Left renal pelvis (tissue), 4 donors: ENCODE results near the gene KL. TPM values are rescaled to one million over a fixed set of nuclear protein-coding genes. Genes with fewer than 3 reads are reported as not detected.

Experiments used
- DNase-seq, 4 donors: peaks; one replicate each; pipeline ENCODE4 v3.0.0-alpha.2; 2013; ENCODE audit warnings: low read depth in 4 of 4, low spot score in 3 of 4
- polyA plus RNA-seq, 4 donors: library from polyadenylated mRNA; unstranded; fragments of 120-200 nt; gene quantifications; one replicate each; pipeline ENCODE4 v1.2.1, GENCODE V29; 2013; ENCODE audit not compliant: insufficient read length in 4 of 4

KL gene
- polyA plus RNA-seq, 4 donors = 2.5 to 50.3 (median 40.6) TPM

GRCh38 chr13:33033986-33034385 is 17.8 kb downstream of the KL start:
- no peak for DNase-seq

GRCh38 chr13:33034882-33035520 is 18.8 kb downstream of the KL start:
- no peak for DNase-seq

GRCh38 chr13:33037673-33038072 is 21.4 kb downstream of the KL start:
- no peak for DNase-seq

- no peak for DNase-seq
Observed at GRCh38 chr13:33040090-33040489, 23.9 kb downstream of the KL start.

GRCh38 chr13:33045851-33046592 is 29.8 kb downstream of the KL start:
- DNase-seq = no peak

- no peak for DNase-seq
Observed at GRCh38 chr13:33050161-33050560, 33.9 kb downstream of the KL start.

- no peak for DNase-seq
Observed at GRCh38 chr13:33051632-33052031, 35.4 kb downstream of the KL start.

GRCh38 chr13:33052506-33053280 is 36.5 kb downstream of the KL start:
- no peak for DNase-seq

GRCh38 chr13:33053397-33054066 is 37.3 kb downstream of the KL start:
- DNase-seq = no peak

- no peak for DNase-seq
Observed at GRCh38 chr13:33057019-33057780, 41.0 kb downstream of the KL start.

GRCh38 chr13:33058776-33059327 is 42.6 kb downstream of the KL start:
- no peak for DNase-seq

GRCh38 chr13:33060815-33061214 is 44.6 kb downstream of the KL start:
- DNase-seq = no peak

- DNase-seq = no peak
Observed at GRCh38 chr13:33066329-33066728, 50.1 kb downstream of the KL start.

- DNase-seq = no peak
Observed at GRCh38 chr13:33069365-33069764, 53.1 kb downstream of the KL start.

- no peak for DNase-seq
Observed at GRCh38 chr13:33070713-33071112, 54.5 kb downstream of the KL start.

- DNase-seq = no peak
Observed at GRCh38 chr13:33072282-33072681, 56.1 kb downstream of the KL start.

GRCh38 chr13:33072759-33073158 is 56.5 kb downstream of the KL start:
- DNase-seq = no peak

GRCh38 chr13:33073338-33073737 is 57.1 kb downstream of the KL start:
- no peak for DNase-seq

- DNase-seq = no peak
Observed at GRCh38 chr13:33076001-33076992, 60.1 kb downstream of the KL start.
